Endothelial cell of umbilical vein (primary cell): ENCODE results near the gene SOX8. TPM values are rescaled to one million over a fixed set of nuclear protein-coding genes. Genes with fewer than 3 reads are reported as not detected.

Experiments
- BruUV-seq: library from RNA; stranded (reverse); fragments of 400-500 nt; replicated peaks from 2 replicates; lab custom pipeline; 2021; lab: Mats Ljungman, UMichigan
- CTCF ChIA-PET: fragments of 300-600, 350-600 bp; sonication (Branson Sonifier 250); formaldehyde crosslinking; loops from one replicate; lab custom pipeline; 2021; ENCODE audit warnings: antibody characterized with exemption, inconsistent platforms; lab: Charles Lee
- POLR2A ChIA-PET: fragments of 300-600, 350-600 bp; sonication (Branson Sonifier 250); formaldehyde crosslinking; loops from one replicate; lab custom pipeline; 2021; ENCODE audit warnings: antibody characterized with exemption, inconsistent platforms; lab: Charles Lee
- DNase-seq: peaks from one replicate; pipeline ENCODE4 v3.0.0-alpha.2; 2011; ENCODE audit warnings: low read depth, low spot score
- FAIRE-seq: peaks from 2 replicates; lab custom pipeline; 2011; peaks lifted over from hg19 to GRCh38; lab: Jason Lieb, UNC
- H2AFZ ChIP-seq: 2 replicates; pipeline ENCODE4 v1.6.0; 2012; ENCODE audit warnings: low read depth, low read length, control low read depth, inconsistent platforms
- H3K27ac ChIP-seq: 2 replicates; pipeline ENCODE4 v1.5.1; 2011; ENCODE audit warnings: low read depth, mild to moderate bottlenecking, control low read depth, low read length, moderate library complexity; ENCODE audit not compliant: insufficient read depth
- H3K27me3 ChIP-seq, 2 experiments: 2 replicates each; pipeline versions ENCODE4 v1.6.0 to v1.6.1; 2011; ENCODE audit warnings: low read length in 2 of 2, mixed read lengths in 1 of 2; ENCODE audit not compliant: control insufficient read depth in 2 of 2, insufficient read depth in 2 of 2
- H3K36me3 ChIP-seq, 2 experiments: 2 replicates in 1 of 2; 3 replicates in 1 of 2; pipeline ENCODE4 v1.5.1; 2011; ENCODE audit warnings: low read length in 2 of 2, mild to moderate bottlenecking in 1 of 2, moderate library complexity in 1 of 2; ENCODE audit not compliant: control insufficient read depth in 2 of 2, insufficient read depth in 2 of 2; ENCODE audit errors: extremely low read depth in 1 of 2
- H3K4me1 ChIP-seq: 3 replicates; pipeline ENCODE4 v1.5.1; 2011; ENCODE audit warnings: mild to moderate bottlenecking, low read length; ENCODE audit not compliant: control insufficient read depth, insufficient read depth; ENCODE audit errors: extremely low read depth
- H3K4me2 ChIP-seq: 2 replicates; pipeline ENCODE4 v1.6.1; 2011; ENCODE audit warnings: low read length, control low read depth, mixed read lengths; ENCODE audit not compliant: insufficient read depth
- H3K4me3 ChIP-seq, 3 experiments: fragments of 200-600 bp in 1 of 3; sonication (generic), shearing (Covaris generic) in 1 of 3; replicated peaks in 1 of 3; 2 replicates each; pipeline ENCODE4 v1.5.1; 2011 to 2016; ENCODE audit warnings: control low read depth in 3 of 3, low read length in 3 of 3, mild to moderate bottlenecking in 2 of 3, inconsistent platforms in 1 of 3, low read depth in 1 of 3, moderate library complexity in 1 of 3; ENCODE audit not compliant: insufficient read depth in 1 of 3
- H3K79me2 ChIP-seq: 2 replicates; pipeline ENCODE4 v1.6.0; 2012; ENCODE audit warnings: low read length, inconsistent platforms; ENCODE audit not compliant: control insufficient read depth, insufficient read depth
- H3K9ac ChIP-seq: replicated peaks from 2 replicates; pipeline ENCODE3; 2011; ENCODE audit warnings: low read length, control low read depth; ENCODE audit not compliant: insufficient read depth; ENCODE audit errors: extremely low read depth
- H3K9me1 ChIP-seq: replicated peaks from 3 replicates; pipeline ENCODE4 v1.6.0; 2011; ENCODE audit warnings: mild to moderate bottlenecking, low read length; ENCODE audit not compliant: control insufficient read depth, insufficient read depth; ENCODE audit errors: extremely low read depth
- H3K9me3 ChIP-seq: replicated peaks from 2 replicates; pipeline ENCODE4 v1.5.1; 2012; ENCODE audit warnings: low read length, inconsistent platforms; ENCODE audit not compliant: control insufficient read depth, insufficient read depth
- H4K20me1 ChIP-seq: replicated peaks from 2 replicates; pipeline ENCODE3; 2011; ENCODE audit warnings: mild to moderate bottlenecking, low read length; ENCODE audit not compliant: control insufficient read depth, insufficient read depth; ENCODE audit errors: extremely low read depth
- EZH2 ChIP-seq: IDR thresholded peaks from 2 replicates; pipeline ENCODE4 v1.6.1; 2012; ENCODE audit warnings: borderline replicate concordance, low read depth, mild to moderate bottlenecking, moderate library complexity, low read length, inconsistent platforms; ENCODE audit not compliant: severe bottlenecking
- FOS ChIP-seq: IDR thresholded peaks from 2 replicates; pipeline ENCODE4 v1.6.1; 2011; ENCODE audit warnings: mild to moderate bottlenecking, low read length, moderate library complexity, borderline replicate concordance; ENCODE audit not compliant: insufficient read depth
- GATA2 ChIP-seq: IDR thresholded peaks from 2 replicates; pipeline ENCODE4 v1.7.0; 2011; ENCODE audit warnings: low read depth, mild to moderate bottlenecking, moderate library complexity, mixed read lengths, low read length; ENCODE audit not compliant: insufficient read length, insufficient read depth
- JUN ChIP-seq: IDR thresholded peaks from 2 replicates; pipeline ENCODE4 v1.6.1; 2011; ENCODE audit warnings: borderline replicate concordance, low read depth; ENCODE audit not compliant: insufficient read length, insufficient read depth
- MYC ChIP-seq: IDR thresholded peaks from one replicate; pipeline ENCODE4 v1.6.1; 2011; ENCODE audit warnings: mild to moderate bottlenecking, low read depth, low read length
- POLR2A ChIP-seq: IDR thresholded peaks from 2 replicates; pipeline ENCODE4 v1.6.1; 2012; ENCODE audit warnings: low read depth, mild to moderate bottlenecking, control low read depth, low read length
- POLR2AphosphoS5 ChIP-seq: IDR thresholded peaks from 2 replicates; pipeline ENCODE4 v1.6.1; 2012; ENCODE audit warnings: low read depth, mild to moderate bottlenecking, control low read depth, low read length, moderate library complexity; ENCODE audit not compliant: insufficient read depth
- dilution Hi-C: fragments of 300-500 bp; cut with MboI; formaldehyde crosslinking; loops from one replicate; pipeline ENCODE4 v1.15.0; 2019; ENCODE audit warnings: low sequenced_read_pairs; ENCODE audit not compliant: extremely low pct_ligation_motif_present
- intact Hi-C: fragments of 100-400 bp; cut with micrococcal nuclease; formaldehyde crosslinking; loops from one replicate; pipeline ENCODE4 v1.10.0; 2022
- polyA plus RNA-seq, 4 experiments: library from polyadenylated mRNA; depleted of rRNA in 3 of 4; stranded (reverse) in 3 of 4; unstranded in 1 of 4; fragments of >200 nt; gene quantifications; 2 replicates each; pipeline versions ENCODE4 v1.2.1 to v1.2.3, GENCODE V29; 2011 to 2012; ENCODE audit warnings: missing spikeins in 1 of 4
- total RNA-seq: library from RNA; stranded (reverse); gene quantifications from 2 replicates; pipeline ENCODE4 v1.2.3, GENCODE V29; 2021
- TF ChIP-seq, protein P1 (sequence below), 2 donors: IDR thresholded peaks; 1 replicate in 1 of 2; 2 replicates in 1 of 2; pipeline ENCODE4 v1.5.1; 2011; ENCODE audit warnings: low read length in 2 of 2, mild to moderate bottlenecking in 2 of 2, moderate library complexity in 2 of 2, control low read depth in 1 of 2, inconsistent platforms in 1 of 2, low read depth in 1 of 2; ENCODE audit not compliant: insufficient read depth in 1 of 2; ENCODE audit errors: extremely low read depth in 1 of 2
- TF ChIP-seq, protein P2 (sequence below): IDR thresholded peaks from 2 replicates; pipeline ENCODE4 v1.6.1; 2011; ENCODE audit not compliant: insufficient read depth, insufficient read length

The SOX8 gene
- total and polyA plus RNA-seq, 2 donors (not counting 3 experiments of a cell fraction or from before 2014, with no cell fraction given): 0.52 to 0.53 TPM

DNA sequence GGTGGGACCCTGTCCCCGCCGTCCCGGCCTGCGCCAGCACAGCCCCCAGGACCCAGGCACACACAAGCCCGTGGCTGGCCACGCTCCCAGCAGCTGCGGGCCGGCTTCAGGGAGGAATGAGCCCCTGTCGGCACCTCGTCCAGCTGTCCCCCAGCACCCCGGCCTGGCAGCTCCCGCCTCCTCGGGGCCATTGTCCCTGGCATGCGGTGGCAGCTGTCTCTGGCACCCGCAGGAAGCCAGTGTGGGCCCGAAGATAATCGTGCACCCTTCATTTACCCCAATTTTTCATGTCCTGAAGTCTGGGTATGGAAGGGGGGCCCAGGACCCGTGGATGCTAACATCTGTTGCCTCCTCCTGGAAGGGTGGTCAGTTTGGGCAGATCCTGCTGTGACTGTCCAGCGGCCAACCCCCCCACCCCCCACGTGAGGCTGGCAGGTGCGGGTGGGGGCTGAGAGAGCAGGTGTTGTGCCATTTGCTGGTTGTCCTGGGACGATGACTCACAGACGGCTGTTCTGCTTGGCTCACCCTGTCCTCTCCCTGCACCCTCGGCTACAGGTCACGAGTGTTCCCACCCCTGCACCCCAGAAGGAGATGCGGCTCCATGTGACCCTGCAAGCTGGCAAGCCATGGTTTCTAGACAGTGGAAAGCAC lies 6.8 kb upstream of the SOX8 start:
- intact Hi-C loops: no loop called here
- no peak overlapping the region for H3K9ac ChIP-seq
- no peaks in the 10 kb centered on the region for H3K79me2 ChIP-seq
- no peak overlapping the region for H3K4me3 ChIP-seq
- CTCF ChIA-PET: no interaction called here
- H3K36me3 ChIP-seq: no peaks in the 10 kb centered on the region
- peaks cover 4% of the 10 kb centered on the region for H3K4me1 ChIP-seq
- POLR2A ChIA-PET: no interaction called here
- dilution Hi-C loops: no loop called here
- DNase-seq: no peak
- no peaks in the 10 kb centered on the region for H3K9me3 ChIP-seq
- no peaks in the 10 kb centered on the region for H3K9me1 ChIP-seq
- no peak overlapping the region for H3K4me2 ChIP-seq
- BruUV-seq: no TSS peak
- FAIRE-seq: no peak
- H2AFZ ChIP-seq: no peak overlapping the region
- TF ChIP-seq POLR2A: no peak
- TF ChIP-seq, protein P1, sequence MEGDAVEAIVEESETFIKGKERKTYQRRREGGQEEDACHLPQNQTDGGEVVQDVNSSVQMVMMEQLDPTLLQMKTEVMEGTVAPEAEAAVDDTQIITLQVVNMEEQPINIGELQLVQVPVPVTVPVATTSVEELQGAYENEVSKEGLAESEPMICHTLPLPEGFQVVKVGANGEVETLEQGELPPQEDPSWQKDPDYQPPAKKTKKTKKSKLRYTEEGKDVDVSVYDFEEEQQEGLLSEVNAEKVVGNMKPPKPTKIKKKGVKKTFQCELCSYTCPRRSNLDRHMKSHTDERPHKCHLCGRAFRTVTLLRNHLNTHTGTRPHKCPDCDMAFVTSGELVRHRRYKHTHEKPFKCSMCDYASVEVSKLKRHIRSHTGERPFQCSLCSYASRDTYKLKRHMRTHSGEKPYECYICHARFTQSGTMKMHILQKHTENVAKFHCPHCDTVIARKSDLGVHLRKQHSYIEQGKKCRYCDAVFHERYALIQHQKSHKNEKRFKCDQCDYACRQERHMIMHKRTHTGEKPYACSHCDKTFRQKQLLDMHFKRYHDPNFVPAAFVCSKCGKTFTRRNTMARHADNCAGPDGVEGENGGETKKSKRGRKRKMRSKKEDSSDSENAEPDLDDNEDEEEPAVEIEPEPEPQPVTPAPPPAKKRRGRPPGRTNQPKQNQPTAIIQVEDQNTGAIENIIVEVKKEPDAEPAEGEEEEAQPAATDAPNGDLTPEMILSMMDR (IDR thresholded peaks at IDR 0.05; ENCODE audit: extremely low read depth in 1 of 2, insufficient read depth in 1 of 2, low read depth in 1 of 2, low read length in 2 of 2): no peak
- TF ChIP-seq, protein P2, sequence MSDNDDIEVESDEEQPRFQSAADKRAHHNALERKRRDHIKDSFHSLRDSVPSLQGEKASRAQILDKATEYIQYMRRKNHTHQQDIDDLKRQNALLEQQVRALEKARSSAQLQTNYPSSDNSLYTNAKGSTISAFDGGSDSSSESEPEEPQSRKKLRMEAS: no peak
- TF ChIP-seq JUN: no peak
- no peak for TF ChIP-seq MYC
- H3K27ac ChIP-seq: no peak overlapping the region
- H4K20me1 ChIP-seq: no peaks in the 10 kb centered on the region
- no peaks in the 10 kb centered on the region for H3K27me3 ChIP-seq

DNA sequence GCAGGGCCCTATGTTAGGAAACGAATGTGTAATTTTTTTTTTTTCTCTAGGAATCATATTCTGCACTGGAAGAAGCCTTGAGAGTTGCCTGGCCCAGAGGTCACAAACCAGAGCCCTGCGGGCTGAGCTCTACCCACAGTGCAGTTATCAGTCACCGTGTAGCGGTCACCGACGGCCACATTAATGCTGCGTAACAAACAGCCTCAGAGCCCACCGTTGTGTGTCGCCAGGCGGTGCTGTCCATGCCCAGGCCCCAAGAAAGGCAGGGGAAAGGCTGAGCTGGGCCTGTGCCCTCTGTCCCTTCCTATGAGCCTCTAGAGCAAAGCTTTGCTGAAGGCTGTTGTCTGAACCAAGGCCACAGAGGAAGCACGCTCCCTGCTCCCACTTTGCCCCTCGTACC lies 6.3 kb upstream of the SOX8 start:
- no peaks in the 10 kb centered on the region for H4K20me1 ChIP-seq
- H3K4me1 ChIP-seq: no peaks in the 10 kb centered on the region
- BruUV-seq: no TSS peak
- H3K9ac ChIP-seq: no peak overlapping the region
- H3K36me3 ChIP-seq: no peaks in the 10 kb centered on the region
- H3K4me2 ChIP-seq: no peak overlapping the region
- peaks cover 0 to 4% of the 10 kb centered on the region in 2 experiments for H3K27me3 ChIP-seq
- no peak overlapping the region for H3K4me3 ChIP-seq
- no peaks in the 10 kb centered on the region for H3K9me3 ChIP-seq
- TF ChIP-seq, protein P1 (IDR thresholded peaks at IDR 0.05; ENCODE audit: extremely low read depth in 1 of 2, insufficient read depth in 1 of 2, low read depth in 1 of 2, low read length in 2 of 2): no peak
- TF ChIP-seq, protein P2: no peak
- no peak for TF ChIP-seq GATA2
- no peak for TF ChIP-seq POLR2A
- TF ChIP-seq FOS: no peak
- no peak for TF ChIP-seq EZH2
- no peak for TF ChIP-seq MYC
- no peak for TF ChIP-seq POLR2AphosphoS5
- TF ChIP-seq JUN: no peak
- FAIRE-seq (no peak), DNase-seq (no peak)
- POLR2A ChIA-PET: no interaction called here
- no peak overlapping the region for H3K27ac ChIP-seq
- dilution Hi-C loops: no loop called here
- H3K9me1 ChIP-seq: no peaks in the 10 kb centered on the region
- CTCF ChIA-PET: no interaction called here
- intact Hi-C loops: no loop called here
- H3K79me2 ChIP-seq: no peaks in the 10 kb centered on the region
- no peak overlapping the region for H2AFZ ChIP-seq
